HG03196 (cell line): Measurements from ENCODE around the gene CCDC191.

ENCODE experiments used
- ATAC-seq: cut with Tn5 transposase; IDR thresholded peaks from one replicate; pipeline ENCODE4 v1.9.1; 2021; ENCODE audit not compliant: unreplicated experiment

CCDC191 gene, protein sequence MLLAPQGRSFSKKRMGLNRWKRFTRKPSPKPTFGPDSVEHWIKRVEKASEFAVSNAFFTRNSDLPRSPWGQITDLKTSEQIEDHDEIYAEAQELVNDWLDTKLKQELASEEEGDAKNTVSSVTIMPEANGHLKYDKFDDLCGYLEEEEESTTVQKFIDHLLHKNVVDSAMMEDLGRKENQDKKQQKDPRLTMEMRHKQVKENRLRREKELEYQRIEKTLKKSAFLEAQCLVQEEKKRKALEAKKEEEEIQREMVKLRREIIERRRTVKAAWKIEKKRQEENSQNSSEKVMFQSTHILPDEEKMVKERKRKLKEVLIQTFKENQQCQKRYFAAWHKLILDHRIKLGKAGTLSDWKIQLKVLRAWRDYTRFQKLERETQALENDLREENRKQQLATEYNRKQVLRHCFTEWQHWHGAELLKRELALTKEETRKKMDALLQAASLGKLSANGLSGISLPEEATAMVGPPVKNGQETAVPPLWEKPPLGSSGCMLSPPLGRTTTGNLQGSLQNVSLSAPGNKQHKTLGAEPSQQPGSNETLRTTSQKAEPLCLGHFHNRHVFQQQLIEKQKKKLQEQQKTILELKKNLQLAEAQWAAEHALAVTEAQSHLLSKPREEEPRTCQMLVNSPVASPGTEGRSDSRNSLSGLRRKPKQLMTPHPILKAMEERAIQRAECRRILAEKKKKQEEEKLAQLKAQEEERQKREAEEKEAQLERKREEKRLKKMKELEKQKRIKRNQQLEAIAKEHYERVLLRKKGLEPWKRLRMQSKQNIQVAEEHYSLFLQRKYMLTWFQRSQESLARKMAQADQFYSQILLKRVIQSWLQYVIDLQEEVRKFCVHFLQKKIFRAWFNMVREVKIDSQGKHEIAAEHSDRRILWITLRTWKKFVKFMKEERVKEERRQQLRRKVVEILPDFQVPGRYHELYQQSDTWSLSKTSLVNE

DNA sequence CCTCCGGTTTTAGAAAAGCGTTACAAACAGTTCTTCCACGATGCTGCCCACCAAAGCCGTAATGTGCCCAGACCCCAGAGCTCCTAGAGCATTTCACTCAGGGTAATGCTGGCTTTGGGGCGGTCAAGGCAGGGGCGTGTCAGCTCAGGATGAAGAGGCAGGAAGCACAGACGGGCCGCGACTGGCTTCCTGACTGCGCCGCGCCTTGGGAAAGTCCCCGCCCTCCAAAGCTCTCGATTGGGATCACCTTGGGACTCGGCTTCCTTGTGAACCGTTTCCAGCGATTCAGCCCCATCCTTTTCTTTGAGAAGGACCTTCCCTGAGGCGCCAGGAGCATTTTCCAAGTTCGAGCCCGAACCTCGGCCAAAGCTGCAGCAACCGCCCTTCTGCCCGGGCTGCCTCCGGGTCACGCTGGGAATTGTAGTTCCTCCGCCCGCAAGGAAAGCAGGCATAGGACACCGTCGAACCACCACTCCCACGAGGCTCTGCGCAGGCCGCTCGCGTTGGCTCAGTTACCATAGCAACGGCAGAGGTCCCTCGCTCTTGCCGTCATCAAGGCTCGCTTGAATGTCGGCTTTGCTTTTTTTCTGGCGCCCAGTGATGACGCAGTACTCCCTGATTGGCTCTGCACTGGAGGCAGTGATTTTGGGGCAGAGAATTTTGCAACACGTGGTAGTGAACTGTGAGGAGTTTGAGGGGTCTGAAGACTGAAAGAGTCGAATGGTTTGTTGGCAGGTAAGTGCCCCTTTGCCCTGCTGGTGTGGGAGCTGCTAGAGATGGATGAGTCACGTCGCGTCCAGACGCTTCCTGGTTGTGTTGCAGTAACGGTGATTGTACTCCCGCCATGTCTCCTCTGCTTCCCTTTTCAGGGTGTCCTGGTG lies at the start of gene CCDC191, which contains the start of gene QTRT2:
TSS of gene CCDC191 (minus strand) at position 397 of the 881 bp plus-strand sequence. CDS start at position 337, 60 bp downstream.
TSS of gene QTRT2 (plus strand) at position 608 of the 881 bp plus-strand sequence. CDS start 8,521 bp downstream, outside the sequence.
- peak; percentile 99 for ATAC-seq

DNA sequence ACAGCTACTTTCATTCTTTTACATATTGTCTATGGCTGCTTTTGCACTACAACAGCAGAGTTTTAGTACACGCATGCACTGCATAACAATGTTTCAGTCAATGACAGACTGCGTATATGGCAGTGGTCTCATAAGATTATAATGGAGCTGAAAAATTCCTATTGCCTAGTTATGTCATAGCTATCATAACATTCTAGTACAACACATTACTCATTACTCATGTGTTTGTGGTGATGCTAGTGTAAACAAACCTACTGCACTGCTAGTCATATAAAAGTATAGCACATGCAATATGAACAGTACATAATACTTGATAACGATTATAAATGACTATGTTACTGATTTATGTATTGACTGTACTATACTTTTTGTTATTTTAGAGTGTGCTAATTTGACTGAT lies 48.1 kb upstream of the CCDC191 start:
- no peak for ATAC-seq

DNA sequence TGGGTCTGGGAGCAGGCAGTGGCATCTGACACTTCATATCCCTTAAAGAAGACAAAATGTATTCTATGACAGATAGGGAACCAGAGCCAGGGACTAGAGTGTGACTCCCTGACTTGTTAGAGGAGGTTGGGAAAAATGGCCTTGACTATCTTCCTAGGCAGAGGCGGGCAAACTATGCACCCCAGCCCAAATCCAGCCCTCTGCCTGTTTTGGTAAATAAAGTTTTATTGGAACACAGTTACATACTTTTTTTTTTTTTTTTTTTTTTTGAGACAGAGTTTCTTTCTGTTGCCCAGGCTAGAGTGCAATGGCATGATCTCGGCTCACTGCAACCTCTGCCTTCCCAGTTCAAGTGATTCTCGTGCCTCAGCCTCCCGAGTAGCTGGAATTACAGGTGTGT lies 47.5 kb upstream of the CCDC191 start:
- ATAC-seq = no peak

DNA sequence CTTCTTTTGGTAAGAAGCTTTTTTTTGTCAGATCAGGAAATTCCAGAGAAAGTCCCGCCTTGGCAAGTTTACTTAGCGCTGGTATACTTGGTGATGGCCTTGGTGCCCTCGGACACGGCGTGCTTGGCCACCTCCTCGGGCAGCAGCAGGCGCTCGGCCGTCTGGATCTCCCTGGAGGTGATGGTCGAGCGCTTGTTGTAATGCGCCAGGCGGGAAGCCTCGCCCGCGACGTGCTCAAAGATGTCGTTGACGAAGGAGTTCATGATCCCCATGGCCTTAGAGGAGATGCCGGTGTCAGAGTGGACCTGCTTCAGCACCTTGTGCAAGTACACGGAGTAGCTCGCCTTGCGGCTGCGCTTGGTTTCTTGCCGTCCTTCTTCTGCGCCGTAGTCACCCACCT lies 46.9 kb upstream of the CCDC191 start:
- no peak for ATAC-seq

DNA sequence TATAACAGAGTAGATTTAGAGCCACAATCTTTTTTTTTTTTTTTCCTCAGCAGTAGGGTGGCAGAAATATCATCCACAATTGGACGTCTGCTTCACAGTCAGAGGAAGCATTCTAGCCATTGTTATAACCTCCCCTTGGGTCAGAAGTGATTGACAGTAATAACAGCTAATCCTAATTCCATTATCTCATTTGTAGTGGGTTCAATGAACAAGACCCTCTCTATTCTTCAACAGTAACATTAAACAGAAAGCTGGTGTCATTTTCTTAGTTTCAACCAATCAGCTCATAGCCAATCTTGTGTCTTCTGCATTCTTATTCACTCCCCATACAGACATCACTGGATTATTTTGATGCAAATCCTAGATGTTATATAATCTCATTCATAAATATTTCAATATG lies 44.8 kb upstream of the CCDC191 start:
- no peak for ATAC-seq

DNA sequence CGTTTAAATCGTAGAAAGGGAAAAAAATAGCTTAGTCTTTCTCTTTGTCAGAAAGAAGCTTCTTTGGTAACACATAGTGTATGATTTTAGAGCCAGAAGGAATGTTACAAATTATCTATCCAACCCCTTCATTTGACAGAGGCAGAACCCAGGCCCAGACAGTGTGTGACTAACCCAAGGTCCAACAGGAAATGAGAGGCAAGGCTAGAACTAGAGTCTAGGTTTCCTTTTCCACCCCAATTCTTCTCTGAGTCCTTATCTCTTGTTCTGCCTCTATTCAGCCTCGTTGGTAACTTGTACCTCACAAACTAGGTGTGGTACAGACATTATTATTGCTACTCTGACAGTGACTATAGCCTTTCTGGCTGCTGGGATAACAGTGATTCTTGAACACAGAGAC lies 39.5 kb upstream of the CCDC191 start:
- no peak for ATAC-seq

DNA sequence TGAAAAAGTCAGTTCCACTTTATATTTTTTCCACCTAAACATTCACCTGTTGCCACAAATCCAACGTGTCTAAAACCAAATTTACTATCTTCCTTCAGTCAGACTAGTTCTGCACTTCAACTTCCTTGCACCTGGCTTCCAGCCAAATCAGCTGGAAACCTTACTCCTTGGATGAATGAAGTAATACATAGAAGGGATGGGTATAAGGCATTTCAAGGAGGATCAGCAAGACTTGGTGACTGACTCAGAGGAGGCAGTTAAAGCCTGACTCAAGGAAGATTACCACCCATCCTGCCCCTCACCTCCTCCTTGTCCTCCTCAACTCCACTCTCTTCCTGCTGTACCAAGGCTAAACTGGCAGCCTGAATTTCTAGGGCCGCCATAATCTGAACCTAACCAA lies 37.3 kb upstream of the CCDC191 start:
- ATAC-seq = no peak

DNA sequence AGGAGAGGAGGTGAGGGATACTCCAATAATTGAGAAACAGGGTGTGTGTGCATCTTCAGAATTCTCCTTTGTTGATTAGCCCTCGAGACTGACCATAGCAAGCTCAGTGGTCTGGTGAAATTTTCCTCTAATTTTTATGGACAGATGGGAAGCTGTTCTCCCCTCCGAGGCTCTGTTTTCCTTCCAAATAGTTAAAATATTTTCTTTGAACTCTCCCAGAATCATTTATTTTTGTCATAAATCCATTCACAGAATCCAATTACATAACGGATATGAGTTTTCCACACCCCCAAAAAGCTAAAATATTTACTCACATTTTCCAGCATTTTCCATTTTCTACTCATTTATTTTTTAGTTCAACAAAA lies 36.7 kb upstream of the CCDC191 start:
- no peak for ATAC-seq

DNA sequence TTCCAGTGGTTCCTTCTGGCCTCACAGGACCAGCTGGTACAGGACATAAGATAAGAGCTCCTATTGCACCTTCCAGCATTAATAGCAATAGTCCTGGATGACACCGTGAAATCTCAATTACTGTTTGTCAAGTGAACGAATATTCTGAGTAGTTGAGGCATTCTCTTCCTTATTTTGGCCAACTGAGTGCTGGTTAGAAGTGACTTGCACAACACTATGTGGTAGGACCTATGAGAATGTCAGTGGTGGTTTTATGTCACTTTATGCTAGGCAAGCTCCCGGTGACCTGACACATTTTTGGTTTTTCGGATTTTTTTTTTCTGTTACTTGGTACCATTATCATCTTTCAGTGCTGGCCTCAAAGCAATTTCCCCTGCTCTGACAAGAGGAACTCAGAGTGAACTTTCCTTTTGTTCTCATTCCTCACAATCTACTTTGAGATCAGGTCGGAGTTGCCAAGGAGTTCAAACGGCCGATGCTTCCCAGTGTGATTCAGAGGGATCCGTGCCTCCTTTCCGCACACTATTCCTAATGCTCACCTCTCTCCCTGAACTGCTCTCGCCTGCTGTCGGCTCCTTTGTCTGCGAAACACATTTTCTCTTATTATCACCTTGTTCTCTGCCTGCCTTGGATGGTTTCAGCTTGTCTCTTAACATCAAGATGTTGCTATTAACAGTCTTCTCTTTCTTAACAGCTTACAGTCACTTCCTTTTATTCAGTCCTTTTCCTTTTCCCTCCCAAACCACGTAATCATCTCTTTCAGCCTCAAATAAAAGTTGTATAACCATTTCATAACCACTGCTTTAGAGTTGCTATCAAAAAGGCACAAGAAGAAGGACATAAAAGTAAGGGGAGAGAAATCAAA lies 36.1 kb upstream of the CCDC191 start:
- ATAC-seq = no peak

DNA sequence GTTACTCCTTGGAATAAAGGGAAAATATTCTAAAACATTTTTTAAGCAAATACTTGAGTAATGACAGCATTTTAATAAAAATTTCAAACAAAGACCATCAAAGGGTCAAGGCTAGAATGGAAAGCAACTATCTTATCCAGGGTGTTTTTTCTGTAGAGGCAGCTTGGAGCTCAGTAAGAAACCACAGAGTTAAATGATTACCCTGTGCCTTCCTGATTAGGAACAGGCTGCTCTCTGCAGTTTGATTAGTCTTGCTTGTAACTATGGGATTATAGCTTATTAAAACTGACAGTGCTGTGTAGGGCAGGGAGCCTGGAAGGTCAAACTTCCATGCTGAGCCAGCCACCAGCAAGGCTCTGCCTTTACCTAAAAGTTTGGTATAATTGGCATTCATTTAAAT lies 33.3 kb upstream of the CCDC191 start:
- ATAC-seq = no peak

DNA sequence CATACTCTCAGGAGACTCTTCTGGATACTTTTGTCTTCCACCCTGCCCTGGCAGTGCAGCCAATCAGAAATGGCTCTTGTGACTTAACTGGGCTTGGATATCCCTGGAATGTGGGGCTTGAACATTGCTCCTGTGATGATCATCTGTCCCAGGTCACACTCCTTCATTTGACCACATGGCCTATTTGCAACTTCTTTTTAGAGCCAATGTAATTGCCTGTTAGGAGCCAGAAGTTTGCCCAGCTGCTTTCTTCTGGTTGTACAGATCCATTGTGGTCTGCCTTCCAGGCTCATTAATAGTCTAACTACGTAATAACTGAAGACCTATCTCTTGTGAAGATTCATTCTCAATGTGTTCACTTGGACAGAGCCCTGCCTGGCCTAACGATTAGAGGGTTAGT lies 30.0 kb upstream of the CCDC191 start:
- ATAC-seq = no peak

DNA sequence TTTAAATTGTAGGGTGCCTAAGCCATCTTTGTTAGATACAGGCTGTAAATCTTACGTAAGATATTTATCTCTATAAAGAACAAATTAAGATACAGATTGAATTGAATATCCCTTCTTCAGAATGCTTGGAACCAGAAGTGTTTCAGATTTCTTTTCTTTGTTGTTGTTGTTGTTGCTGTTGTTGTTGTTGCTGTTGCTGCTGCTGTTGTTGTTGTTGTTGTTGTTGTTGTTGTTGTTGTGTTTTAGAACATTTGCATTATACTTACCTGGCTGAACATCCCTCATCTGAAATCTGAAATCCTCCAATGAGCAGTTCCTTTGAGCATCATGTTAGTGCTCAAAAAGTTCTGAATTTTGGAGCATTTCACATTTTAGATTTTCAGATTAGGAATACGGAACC lies 26.8 kb upstream of the CCDC191 start:
- ATAC-seq = no peak

DNA sequence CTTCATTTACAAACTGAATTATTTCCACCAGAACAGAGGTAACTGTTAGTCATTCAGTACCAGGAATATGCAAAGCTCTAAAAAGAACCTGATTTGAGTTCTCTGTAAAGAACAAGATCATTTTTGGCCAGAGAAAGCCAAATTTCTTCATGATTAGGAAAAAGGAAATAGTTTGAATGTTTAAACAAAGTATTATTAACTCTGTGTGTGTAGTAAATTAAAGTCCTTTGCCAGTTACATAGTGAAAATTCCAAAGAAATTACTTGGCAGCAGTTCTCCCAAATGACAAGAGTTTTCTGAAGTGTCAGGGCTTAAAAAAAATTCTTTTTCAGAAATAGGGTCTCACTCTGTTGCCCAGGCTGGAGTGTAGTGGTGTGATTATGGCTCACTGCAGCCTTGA lies 24.7 kb upstream of the CCDC191 start:
- no peak for ATAC-seq

DNA sequence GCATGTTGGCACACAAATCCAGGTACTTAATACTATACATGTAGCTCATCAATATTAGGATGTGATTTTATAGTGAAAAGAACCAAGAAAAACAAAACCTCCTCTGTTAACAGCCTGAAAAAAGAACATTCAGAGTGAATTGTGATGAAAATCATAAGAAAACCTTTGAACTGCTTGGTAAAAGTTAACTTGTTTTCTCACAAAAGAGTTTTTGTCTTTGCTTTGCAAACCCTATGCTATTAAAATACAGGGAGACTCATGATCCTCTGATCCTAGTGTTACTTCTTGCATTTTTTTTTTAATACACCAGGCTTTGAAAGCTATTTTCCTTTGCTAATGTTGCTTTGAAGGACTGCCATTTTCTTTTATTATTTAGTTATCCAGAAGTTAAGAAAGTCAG lies 23.9 kb upstream of the CCDC191 start:
- ATAC-seq = no peak

DNA sequence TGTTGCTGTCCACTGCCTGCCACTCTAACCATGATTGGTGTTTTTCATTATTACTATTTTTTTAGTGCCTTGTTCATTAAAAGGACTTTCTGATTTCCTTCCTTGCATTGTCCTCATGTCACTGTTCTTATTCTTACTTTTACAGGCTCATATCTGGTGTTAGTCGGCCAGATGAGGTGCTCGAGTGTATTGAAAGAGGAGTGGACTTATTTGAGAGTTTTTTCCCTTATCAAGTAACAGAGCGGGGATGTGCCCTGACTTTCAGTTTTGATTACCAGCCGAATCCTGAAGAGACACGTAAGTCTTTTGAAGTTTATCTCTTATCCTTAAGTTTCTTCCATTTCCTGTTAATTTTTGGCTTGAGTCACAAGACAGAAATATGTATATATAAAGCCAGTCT lies 23.4 kb upstream of the CCDC191 start:
- no peak for ATAC-seq

DNA sequence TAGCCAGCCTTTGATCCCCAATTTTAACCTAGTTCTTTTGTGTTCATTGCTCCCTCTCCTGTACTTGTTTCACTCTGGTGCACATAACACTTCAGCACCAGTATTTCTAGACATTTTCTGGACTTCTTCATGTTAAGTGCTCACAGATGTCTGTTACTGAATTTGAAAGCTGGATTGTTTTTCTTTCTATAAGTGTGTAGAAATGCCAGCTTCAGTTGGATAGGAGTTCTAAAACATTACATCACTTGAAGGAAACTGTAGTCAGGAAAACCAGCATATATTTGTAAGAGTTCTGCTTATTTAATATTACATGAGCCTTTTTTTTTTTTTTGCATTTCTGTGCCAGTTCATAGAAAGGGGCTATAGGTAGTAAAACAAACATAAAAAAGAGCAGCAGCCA lies 21.8 kb upstream of the CCDC191 start:
- ATAC-seq = no peak

DNA sequence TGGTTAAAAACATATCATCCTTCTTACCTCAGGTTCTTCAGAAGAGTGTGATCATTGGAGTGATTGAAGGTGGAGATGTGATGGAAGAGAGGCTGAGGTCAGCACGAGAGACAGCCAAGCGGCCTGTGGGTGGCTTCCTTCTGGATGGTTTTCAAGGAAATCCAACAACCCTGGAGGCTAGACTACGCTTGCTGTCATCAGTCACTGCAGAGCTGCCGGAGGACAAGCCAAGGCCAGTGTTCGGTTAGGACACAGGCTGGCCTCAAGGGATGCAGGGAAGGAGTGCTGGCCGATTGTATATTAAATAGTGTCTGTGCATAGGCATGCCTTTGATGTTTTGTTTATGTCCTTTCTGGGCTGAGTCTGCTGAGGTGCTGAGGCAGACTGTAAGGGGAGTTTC lies 20.4 kb upstream of the CCDC191 start:
- no peak for ATAC-seq

DNA sequence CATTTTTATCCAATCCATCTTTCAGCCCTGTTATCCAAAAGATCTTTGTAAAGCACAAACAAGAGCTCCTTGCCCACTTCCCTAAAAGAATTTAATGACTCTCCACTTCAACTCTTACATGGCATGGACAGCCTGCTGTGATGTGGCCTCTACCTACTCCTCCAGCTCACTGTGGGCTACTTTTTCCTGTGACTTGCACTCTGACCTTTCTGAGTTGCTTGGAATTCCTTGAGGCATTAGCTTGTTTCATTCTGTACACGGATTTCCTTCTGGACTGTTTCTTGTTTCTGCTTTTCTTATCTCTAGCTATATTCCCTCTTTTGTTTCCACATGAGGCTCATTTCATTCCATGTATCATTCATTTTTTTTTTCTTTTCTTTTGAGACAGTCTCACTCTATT lies 15.5 kb upstream of the CCDC191 start:
- no peak for ATAC-seq

DNA sequence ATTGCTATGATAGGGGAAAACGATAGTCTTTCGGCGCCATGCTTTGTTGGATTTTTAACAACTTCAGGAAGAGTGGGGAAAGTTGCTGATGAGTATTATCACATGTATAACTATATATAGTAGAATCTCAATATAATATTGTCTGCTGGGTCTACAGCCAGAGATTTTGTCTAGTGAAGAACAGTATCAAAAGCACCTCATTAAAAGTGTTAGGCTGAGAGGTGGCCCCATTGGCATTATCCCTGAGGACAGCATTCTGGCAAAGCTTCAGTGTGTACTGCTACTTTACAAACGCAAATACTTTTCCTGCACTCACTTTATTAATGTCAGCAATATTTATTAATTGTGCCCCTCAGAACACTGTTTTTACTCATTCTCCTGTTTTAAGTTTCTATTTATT lies 12.0 kb upstream of the CCDC191 start:
- ATAC-seq = no peak

DNA sequence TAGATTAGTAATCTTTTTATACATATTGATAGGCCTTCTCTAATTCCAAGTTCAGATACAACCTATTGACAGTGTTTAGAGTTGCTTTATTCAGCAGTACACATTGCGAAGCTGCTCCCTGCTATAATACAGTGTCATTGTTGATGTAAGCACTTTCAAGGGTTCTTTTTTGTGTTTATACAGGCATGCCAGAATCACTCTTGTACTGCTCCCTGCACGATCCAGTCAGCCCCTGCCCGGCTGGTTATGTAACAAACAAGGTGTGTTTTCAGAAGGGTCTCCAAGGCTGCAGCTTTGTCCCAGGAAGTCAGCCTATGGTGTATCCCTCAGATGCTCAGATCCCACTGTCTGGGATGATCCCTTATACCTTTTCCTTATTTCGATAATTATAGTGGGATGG lies 11.5 kb upstream of the CCDC191 start:
- ATAC-seq = no peak
